ENCODE results near the gene PTK6. TPM values are rescaled to one million over a fixed set of nuclear protein-coding genes. Genes with fewer than 3 reads are reported as not detected.
A peak's percentile ranks its signal among the peaks of the same experiment; 100 is the strongest.

The PTK6 gene
- total and polyA plus RNA-seq, 2 of the 13 experiments (the other 11 are each of a cell fraction or from before 2014, with no cell fraction given) = 0.08 TPM; not detected in 1

DNA sequence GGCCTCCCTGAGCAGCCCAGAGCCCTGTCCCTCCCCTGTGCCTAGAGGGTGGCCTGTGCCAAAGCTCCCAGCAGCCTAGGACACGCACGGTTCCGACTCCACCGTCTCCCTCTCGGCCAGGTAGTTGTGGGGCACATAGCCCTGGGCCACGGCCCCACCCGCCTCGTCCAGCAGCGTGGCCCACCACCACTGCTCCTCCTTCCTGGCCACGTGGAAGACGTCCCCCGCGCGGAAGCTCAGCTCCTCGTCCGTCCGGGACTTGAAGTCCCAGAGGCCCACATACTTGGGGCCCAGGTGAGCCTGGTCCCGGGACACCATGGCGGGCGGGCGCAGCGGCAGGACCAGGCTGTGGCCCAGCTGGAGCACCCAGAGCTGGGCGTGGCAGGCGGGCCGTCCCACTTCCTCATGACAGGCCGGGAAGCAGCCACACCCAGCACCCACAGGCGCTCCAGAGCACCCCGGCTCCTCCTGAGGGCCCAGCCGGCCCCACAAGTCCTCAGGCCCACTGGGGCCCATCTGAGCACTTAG, at the start of gene PTK6 (continued):
- TF ChIP-seq, protein P1, sequence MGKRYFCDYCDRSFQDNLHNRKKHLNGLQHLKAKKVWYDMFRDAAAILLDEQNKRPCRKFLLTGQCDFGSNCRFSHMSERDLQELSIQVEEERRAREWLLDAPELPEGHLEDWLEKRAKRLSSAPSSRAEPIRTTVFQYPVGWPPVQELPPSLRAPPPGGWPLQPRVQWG (CRISPR knock-in tag; IDR thresholded peaks at IDR 0.05; ENCODE audit: borderline replicate concordance, low read depth) = no peak
- TF ChIP-seq SMYD3 (CRISPR knock-in tag; IDR thresholded peaks at IDR 0.05) (no peak), SP4 (CRISPR knock-in tag; IDR thresholded peaks at IDR 0.05) (no peak), ZNF556 (CRISPR knock-in tag; IDR thresholded peaks at IDR 0.05; ENCODE audit: borderline replicate concordance) (no peak), ZNF614 (CRISPR knock-in tag; IDR thresholded peaks at IDR 0.05; ENCODE audit: borderline replicate concordance) (no peak), ZNF652 (CRISPR knock-in tag; IDR thresholded peaks at IDR 0.05; ENCODE audit: borderline replicate concordance, low read depth) (no peak), MEF2D (CRISPR knock-in tag; IDR thresholded peaks at IDR 0.05) (no peak), CBFB (CRISPR knock-in tag; IDR thresholded peaks at IDR 0.05) (0 out of 2 replicates have a peak, but pooled peaks have one; percentile 31), KLF13 (CRISPR knock-in tag; IDR thresholded peaks at IDR 0.05) (no peak), POLR2A (IDR thresholded peaks at IDR 0.05; ENCODE audit: insufficient read depth in 1 of 2, low read depth in 2 of 2, low read length in 2 of 2) (no peak), DR1 (CRISPR knock-in tag; IDR thresholded peaks at IDR 0.05) (no peak), ZNF3 (CRISPR knock-in tag; IDR thresholded peaks at IDR 0.05) (no peak), RXRA (CRISPR knock-in tag; IDR thresholded peaks at IDR 0.05) (0 out of 2 replicates have a peak, but pooled peaks have one; percentile 32), ZNF235 (CRISPR knock-in tag; IDR thresholded peaks at IDR 0.05; ENCODE audit: borderline replicate concordance) (0 out of 2 replicates have a peak, but pooled peaks have one; percentile 60), YEATS4 (CRISPR knock-in tag; IDR thresholded peaks at IDR 0.05; ENCODE audit: borderline replicate concordance) (no peak), SP2 (CRISPR knock-in tag; IDR thresholded peaks at IDR 0.05) (0 out of 2 replicates have a peak, but pooled peaks have one; percentile 10), NCOA1 (CRISPR knock-in tag; IDR thresholded peaks at IDR 0.05) (no peak), TOE1 (CRISPR knock-in tag; IDR thresholded peaks at IDR 0.05) (no peak), ZFP36L1 (CRISPR knock-in tag; IDR thresholded peaks at IDR 0.05) (no peak), TGIF2 (CRISPR knock-in tag; IDR thresholded peaks at IDR 0.05) (no peak), ZNF589 (CRISPR knock-in tag; conservative IDR thresholded peaks at IDR 0.05) (no peak), HOXA3 (CRISPR knock-in tag; IDR thresholded peaks at IDR 0.05) (no peak)
- TF ChIP-seq, protein P2, sequence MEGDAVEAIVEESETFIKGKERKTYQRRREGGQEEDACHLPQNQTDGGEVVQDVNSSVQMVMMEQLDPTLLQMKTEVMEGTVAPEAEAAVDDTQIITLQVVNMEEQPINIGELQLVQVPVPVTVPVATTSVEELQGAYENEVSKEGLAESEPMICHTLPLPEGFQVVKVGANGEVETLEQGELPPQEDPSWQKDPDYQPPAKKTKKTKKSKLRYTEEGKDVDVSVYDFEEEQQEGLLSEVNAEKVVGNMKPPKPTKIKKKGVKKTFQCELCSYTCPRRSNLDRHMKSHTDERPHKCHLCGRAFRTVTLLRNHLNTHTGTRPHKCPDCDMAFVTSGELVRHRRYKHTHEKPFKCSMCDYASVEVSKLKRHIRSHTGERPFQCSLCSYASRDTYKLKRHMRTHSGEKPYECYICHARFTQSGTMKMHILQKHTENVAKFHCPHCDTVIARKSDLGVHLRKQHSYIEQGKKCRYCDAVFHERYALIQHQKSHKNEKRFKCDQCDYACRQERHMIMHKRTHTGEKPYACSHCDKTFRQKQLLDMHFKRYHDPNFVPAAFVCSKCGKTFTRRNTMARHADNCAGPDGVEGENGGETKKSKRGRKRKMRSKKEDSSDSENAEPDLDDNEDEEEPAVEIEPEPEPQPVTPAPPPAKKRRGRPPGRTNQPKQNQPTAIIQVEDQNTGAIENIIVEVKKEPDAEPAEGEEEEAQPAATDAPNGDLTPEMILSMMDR (CRISPR knock-in tag; IDR thresholded peaks at IDR 0.05) = 0 out of 2 replicates have a peak, but pooled peaks have one; percentile 2
- TF ChIP-seq, protein P3, sequence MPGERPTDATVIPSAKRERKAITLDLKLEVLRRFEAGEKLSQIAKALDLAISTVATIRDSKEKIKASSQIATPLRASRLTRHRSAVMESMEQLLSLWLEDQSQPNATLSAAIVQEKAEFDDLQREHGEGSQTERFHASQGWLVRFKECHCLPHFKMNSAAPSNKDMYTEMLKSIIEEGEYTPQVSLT (CRISPR knock-in tag; IDR thresholded peaks at IDR 0.05; ENCODE audit: borderline replicate concordance, low read depth) = no peak
- TF ChIP-seq, protein P4, sequence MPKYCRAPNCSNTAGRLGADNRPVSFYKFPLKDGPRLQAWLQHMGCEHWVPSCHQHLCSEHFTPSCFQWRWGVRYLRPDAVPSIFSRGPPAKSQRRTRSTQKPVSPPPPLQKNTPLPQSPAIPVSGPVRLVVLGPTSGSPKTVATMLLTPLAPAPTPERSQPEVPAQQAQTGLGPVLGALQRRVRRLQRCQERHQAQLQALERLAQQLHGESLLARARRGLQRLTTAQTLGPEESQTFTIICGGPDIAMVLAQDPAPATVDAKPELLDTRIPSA (CRISPR knock-in tag; IDR thresholded peaks at IDR 0.05; ENCODE audit: borderline replicate concordance) = no peak

Data from HepG2 (cell line).